ENCODE measurements around the gene PUSL1.

The PUSL1 gene

DNA sequence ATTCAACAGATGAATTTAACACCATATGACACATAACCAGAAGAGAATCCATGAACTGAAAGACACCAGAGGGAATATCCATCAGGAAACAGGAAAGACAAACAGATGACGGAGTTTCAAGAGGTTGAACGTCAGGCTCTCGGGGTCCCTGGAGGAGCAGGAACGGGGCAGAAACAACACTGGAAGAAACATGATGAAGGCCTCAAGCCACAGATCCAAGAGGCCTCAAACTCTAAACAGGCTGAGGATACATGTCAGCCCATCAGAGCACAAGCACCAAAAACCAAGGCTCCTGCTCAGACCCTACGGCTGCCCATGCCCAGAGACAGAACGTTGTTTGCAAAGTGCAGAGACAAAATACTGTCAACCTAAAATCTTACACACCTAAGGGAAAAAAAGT lies 9.0 kb downstream of the PUSL1 start:
- no peak for TF ChIP-seq TAF1 (IDR thresholded peaks at IDR 0.05; ENCODE audit: borderline replicate concordance, insufficient read depth, low read length)
- TF ChIP-seq SIN3A (IDR thresholded peaks at IDR 0.05; ENCODE audit: borderline replicate concordance, insufficient read depth, low read length), result no peak
- TF ChIP-seq, protein P1, sequence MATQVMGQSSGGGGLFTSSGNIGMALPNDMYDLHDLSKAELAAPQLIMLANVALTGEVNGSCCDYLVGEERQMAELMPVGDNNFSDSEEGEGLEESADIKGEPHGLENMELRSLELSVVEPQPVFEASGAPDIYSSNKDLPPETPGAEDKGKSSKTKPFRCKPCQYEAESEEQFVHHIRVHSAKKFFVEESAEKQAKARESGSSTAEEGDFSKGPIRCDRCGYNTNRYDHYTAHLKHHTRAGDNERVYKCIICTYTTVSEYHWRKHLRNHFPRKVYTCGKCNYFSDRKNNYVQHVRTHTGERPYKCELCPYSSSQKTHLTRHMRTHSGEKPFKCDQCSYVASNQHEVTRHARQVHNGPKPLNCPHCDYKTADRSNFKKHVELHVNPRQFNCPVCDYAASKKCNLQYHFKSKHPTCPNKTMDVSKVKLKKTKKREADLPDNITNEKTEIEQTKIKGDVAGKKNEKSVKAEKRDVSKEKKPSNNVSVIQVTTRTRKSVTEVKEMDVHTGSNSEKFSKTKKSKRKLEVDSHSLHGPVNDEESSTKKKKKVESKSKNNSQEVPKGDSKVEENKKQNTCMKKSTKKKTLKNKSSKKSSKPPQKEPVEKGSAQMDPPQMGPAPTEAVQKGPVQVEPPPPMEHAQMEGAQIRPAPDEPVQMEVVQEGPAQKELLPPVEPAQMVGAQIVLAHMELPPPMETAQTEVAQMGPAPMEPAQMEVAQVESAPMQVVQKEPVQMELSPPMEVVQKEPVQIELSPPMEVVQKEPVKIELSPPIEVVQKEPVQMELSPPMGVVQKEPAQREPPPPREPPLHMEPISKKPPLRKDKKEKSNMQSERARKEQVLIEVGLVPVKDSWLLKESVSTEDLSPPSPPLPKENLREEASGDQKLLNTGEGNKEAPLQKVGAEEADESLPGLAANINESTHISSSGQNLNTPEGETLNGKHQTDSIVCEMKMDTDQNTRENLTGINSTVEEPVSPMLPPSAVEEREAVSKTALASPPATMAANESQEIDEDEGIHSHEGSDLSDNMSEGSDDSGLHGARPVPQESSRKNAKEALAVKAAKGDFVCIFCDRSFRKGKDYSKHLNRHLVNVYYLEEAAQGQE (IDR thresholded peaks at IDR 0.05; ENCODE audit: insufficient read depth in 1 of 2, low read depth in 2 of 2, low read length in 2 of 2), result no peak
- TF ChIP-seq POLR2AphosphoS5 (IDR thresholded peaks at IDR 0.05; ENCODE audit: low read depth, low read length), result no peak
- no peak for TF ChIP-seq FOXP2 (optimal IDR thresholded peaks at IDR 0.05; ENCODE audit: borderline replicate concordance, extremely low read depth, extremely low read length, insufficient read depth)

DNA sequence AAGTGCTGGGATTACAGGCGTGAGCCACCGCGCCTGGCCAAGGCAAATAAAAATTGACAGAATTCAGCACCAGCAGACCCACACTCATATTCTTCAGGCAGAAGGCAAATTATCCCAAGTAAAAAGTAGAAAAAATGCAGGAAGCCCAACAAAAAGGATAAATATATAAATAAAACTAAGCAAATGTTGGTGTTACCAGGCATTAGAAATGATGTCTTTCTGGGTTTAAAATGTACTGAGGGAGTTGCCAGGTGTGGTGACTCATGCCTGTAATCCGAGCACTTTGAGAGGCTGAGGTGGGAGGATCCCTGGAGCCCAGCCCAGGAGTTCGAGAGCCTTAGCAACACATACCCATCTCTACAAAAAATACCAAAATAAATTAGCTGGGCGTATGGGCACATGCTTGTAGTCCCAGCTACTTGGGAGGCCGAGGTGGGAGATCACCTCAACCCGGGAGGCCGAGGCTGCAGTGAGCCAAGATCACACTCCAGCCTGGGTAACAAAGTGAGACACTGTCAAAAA lies 9.8 kb downstream of the PUSL1 start:
- TF ChIP-seq TAF1 (IDR thresholded peaks at IDR 0.05; ENCODE audit: borderline replicate concordance, insufficient read depth, low read length) (no peak), POLR2AphosphoS5 (IDR thresholded peaks at IDR 0.05; ENCODE audit: low read depth, low read length) (no peak), SIN3A (IDR thresholded peaks at IDR 0.05; ENCODE audit: borderline replicate concordance, insufficient read depth, low read length) (no peak), FOXP2 (optimal IDR thresholded peaks at IDR 0.05; ENCODE audit: borderline replicate concordance, extremely low read depth, extremely low read length, insufficient read depth) (no peak)
- TF ChIP-seq, protein P1 (IDR thresholded peaks at IDR 0.05; ENCODE audit: insufficient read depth in 1 of 2, low read depth in 2 of 2, low read length in 2 of 2), result no peak

DNA sequence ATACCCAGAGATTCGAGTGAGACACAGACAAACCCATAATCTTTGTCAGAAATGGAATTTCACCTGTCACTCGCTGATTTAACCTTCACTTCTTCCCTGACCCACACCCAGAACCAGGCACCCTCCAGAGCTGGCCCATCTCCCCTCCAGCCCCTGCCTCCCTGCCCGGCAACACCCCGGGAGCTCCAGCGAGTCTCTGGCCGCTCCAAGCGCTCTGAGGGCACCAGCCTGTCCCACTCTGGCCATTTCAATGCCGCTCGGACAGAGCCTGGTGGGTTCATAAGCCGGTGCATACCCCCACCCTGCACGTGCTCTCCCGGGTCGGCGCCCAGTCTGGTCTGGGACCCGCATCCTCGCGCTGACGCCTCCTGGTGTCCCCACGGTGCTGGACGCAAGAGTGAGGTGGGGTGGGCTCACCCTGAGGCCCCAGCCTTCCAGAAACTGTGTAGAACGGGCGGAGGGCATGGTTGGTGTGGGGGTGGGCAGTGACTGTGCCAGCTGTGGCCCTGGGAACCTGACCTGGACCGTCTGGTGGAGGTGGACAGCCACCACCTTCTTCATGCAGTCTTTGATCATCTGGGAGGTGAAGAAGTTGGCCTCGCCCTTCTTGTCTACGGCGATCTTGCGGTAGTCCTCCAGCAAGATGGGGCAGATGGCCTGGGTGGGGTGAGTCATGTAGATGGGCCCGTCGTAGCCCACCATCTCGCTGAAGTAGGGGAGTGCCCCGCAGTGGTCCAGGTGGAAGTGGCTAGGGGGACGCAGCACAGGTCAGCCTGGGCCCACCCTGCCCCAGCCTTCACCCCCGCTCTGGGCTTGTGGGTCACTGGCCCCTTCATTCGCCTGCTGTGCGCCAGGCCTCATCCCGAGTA lies 10.6 kb downstream of the PUSL1 start:
- no peak for TF ChIP-seq FOXP2 (optimal IDR thresholded peaks at IDR 0.05; ENCODE audit: borderline replicate concordance, extremely low read depth, extremely low read length, insufficient read depth)
- TF ChIP-seq SIN3A (IDR thresholded peaks at IDR 0.05; ENCODE audit: borderline replicate concordance, insufficient read depth, low read length), result no peak
- no peak for TF ChIP-seq POLR2AphosphoS5 (IDR thresholded peaks at IDR 0.05; ENCODE audit: low read depth, low read length)
- TF ChIP-seq TAF1 (IDR thresholded peaks at IDR 0.05; ENCODE audit: borderline replicate concordance, insufficient read depth, low read length), result no peak

DNA sequence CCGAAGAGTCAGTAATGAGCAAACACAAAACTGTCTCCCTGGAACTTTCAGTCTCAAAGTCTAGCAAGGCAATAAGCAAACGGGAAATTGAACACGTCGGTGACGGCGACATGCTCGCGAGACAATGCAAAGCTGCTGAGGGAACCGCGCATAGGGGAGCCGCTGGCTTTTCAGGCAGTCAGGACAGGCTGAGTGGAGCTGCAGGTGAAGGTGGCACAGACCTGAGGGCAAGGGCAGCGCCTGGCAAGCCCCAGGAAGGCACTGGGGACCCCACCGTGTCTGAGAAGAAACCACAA lies 11.2 kb downstream of the PUSL1 start:
- TF ChIP-seq, protein P1 (IDR thresholded peaks at IDR 0.05; ENCODE audit: insufficient read depth in 1 of 2, low read depth in 2 of 2, low read length in 2 of 2), result no peak
- TF ChIP-seq FOXP2 (optimal IDR thresholded peaks at IDR 0.05; ENCODE audit: borderline replicate concordance, extremely low read depth, extremely low read length, insufficient read depth) (no peak), TAF1 (IDR thresholded peaks at IDR 0.05; ENCODE audit: borderline replicate concordance, insufficient read depth, low read length) (no peak), SIN3A (IDR thresholded peaks at IDR 0.05; ENCODE audit: borderline replicate concordance, insufficient read depth, low read length) (no peak), POLR2AphosphoS5 (IDR thresholded peaks at IDR 0.05; ENCODE audit: low read depth, low read length) (no peak)

DNA sequence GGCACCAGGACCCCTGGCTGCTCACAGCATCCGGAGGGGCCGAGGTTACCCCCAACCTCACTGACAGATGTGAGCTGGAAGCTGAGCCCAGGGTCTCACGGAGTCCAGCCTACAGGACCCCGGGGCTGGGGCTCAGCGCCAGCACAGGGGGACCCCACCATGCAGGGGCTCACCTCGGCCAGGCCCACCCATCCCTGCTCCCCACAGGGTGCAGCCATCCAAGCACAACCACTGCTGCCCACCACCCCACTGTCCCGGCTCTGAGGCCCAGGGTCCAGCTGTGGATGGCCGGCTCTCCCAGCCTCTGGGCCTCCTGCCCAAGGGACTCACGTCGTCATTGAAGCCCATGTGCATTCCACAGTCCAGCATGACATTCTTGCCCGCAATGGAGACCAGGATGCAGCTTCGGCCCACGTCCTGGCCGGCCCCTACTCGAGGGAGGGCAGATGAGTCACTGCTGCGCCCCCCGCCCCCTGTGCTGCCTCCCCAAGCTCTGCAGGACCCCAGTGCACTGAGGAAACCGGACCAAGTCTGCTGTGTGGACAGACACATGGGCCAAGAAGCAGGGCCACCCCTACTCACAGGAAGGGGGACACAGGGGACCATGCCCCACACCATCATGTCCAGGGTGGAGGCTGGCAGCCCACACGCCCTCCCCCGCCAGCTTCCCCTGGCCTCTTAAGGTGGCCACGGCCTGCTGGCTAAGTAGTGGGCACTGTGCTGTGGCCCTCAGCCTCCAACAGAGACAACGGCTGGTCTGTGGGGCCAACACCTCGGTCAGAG lies 12.5 kb downstream of the PUSL1 start:
- TF ChIP-seq SIN3A (IDR thresholded peaks at IDR 0.05; ENCODE audit: borderline replicate concordance, insufficient read depth, low read length), result no peak
- no peak for TF ChIP-seq TAF1 (IDR thresholded peaks at IDR 0.05; ENCODE audit: borderline replicate concordance, insufficient read depth, low read length)
- no peak for TF ChIP-seq POLR2AphosphoS5 (IDR thresholded peaks at IDR 0.05; ENCODE audit: low read depth, low read length)
- TF ChIP-seq, protein P1 (IDR thresholded peaks at IDR 0.05; ENCODE audit: insufficient read depth in 1 of 2, low read depth in 2 of 2, low read length in 2 of 2), result no peak
